ENCODE measurements around the gene NCOR1.

Gene NCOR1

DNA sequence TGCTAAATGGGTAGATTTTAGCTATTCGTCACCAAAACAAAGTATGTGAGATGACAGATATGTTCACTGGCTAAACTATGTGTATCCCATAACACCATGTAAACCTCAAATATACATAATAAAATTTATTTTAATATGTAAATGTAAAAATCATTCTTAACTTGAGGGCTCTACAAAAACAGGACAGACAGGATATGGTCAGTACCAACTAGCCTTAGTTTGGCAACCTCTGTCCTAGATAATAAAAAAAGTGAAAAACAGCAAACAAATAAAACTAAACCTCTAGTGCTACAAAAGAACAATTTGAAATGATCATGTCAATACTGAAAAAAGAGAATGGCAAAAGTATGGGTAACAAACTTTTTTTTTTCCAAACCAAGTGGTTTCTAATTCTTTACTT, 33.8 kb downstream of the NCOR1 start:
- ATAC-seq: no peak

DNA sequence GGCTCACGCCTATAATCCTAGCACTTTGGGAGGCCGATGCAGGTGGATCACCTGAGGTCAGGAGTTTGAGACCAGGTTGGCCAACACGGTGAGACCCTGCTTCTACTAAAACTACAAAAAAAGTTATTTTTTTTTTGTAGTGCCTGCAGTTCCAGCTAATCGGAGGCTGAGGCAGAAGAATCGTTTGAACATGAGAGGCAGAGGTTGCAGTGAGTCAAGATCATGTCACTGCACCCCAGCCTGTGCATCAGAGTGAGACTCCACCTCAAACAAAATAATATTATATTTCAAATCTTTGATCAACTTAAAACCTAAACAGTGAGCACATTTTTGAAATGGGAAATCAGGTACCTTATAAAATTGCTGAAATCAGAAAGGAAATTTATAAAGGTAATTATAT, 36.5 kb downstream of the NCOR1 start:
- no peak for ATAC-seq
- TF ChIP-seq TOX (CRISPR knock-in tag; IDR thresholded peaks at IDR 0.05; ENCODE audit: borderline replicate concordance) (no peak), ZNF70 (CRISPR knock-in tag; IDR thresholded peaks at IDR 0.05) (no peak), ZC3H10 (CRISPR knock-in tag; IDR thresholded peaks at IDR 0.05) (no peak), ESRRG (CRISPR knock-in tag; IDR thresholded peaks at IDR 0.05) (no peak), RARB (CRISPR knock-in tag; IDR thresholded peaks at IDR 0.05) (no peak), PPARA (CRISPR knock-in tag; IDR thresholded peaks at IDR 0.05; ENCODE audit: borderline replicate concordance) (no peak), ZNF8 (CRISPR knock-in tag; IDR thresholded peaks at IDR 0.05) (no peak), BACH2 (CRISPR knock-in tag; IDR thresholded peaks at IDR 0.05; ENCODE audit: borderline replicate concordance) (no peak)
- TF ChIP-seq, protein P1, sequence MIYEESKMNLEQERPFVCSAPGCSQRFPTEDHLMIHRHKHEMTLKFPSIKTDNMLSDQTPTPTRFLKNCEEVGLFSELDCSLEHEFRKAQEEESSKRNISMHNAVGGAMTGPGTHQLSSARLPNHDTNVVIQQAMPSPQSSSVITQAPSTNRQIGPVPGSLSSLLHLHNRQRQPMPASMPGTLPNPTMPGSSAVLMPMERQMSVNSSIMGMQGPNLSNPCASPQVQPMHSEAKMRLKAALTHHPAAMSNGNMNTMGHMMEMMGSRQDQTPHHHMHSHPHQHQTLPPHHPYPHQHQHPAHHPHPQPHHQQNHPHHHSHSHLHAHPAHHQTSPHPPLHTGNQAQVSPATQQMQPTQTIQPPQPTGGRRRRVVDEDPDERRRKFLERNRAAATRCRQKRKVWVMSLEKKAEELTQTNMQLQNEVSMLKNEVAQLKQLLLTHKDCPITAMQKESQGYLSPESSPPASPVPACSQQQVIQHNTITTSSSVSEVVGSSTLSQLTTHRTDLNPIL (CRISPR knock-in tag; IDR thresholded peaks at IDR 0.05; ENCODE audit: low read depth): no peak

More for the DNA sequence above, 33.8 kb downstream of the NCOR1 start:
- TF ChIP-seq SNAI2 (CRISPR knock-in tag; IDR thresholded peaks at IDR 0.05) (no peak), OSR1 (CRISPR knock-in tag; IDR thresholded peaks at IDR 0.05) (no peak), BACH2 (CRISPR knock-in tag; IDR thresholded peaks at IDR 0.05; ENCODE audit: borderline replicate concordance) (no peak), ZNF70 (CRISPR knock-in tag; IDR thresholded peaks at IDR 0.05) (no peak), ZFP30 (CRISPR knock-in tag; IDR thresholded peaks at IDR 0.05) (no peak), ARNTL (CRISPR knock-in tag; IDR thresholded peaks at IDR 0.05; ENCODE audit: borderline replicate concordance, low read depth) (no peak), TOX (CRISPR knock-in tag; IDR thresholded peaks at IDR 0.05; ENCODE audit: borderline replicate concordance) (no peak), ISL1 (CRISPR knock-in tag; IDR thresholded peaks at IDR 0.05) (no peak), ZC3H10 (CRISPR knock-in tag; IDR thresholded peaks at IDR 0.05) (no peak), RARB (CRISPR knock-in tag; IDR thresholded peaks at IDR 0.05) (no peak), CSDC2 (CRISPR knock-in tag; IDR thresholded peaks at IDR 0.05) (no peak), PPARA (CRISPR knock-in tag; IDR thresholded peaks at IDR 0.05; ENCODE audit: borderline replicate concordance) (no peak)
- TF ChIP-seq, protein P2, sequence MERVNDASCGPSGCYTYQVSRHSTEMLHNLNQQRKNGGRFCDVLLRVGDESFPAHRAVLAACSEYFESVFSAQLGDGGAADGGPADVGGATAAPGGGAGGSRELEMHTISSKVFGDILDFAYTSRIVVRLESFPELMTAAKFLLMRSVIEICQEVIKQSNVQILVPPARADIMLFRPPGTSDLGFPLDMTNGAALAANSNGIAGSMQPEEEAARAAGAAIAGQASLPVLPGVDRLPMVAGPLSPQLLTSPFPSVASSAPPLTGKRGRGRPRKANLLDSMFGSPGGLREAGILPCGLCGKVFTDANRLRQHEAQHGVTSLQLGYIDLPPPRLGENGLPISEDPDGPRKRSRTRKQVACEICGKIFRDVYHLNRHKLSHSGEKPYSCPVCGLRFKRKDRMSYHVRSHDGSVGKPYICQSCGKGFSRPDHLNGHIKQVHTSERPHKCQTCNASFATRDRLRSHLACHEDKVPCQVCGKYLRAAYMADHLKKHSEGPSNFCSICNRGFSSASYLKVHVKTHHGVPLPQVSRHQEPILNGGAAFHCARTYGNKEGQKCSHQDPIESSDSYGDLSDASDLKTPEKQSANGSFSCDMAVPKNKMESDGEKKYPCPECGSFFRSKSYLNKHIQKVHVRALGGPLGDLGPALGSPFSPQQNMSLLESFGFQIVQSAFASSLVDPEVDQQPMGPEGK (CRISPR knock-in tag; IDR thresholded peaks at IDR 0.05; ENCODE audit: borderline replicate concordance): no peak
- TF ChIP-seq, protein P3, sequence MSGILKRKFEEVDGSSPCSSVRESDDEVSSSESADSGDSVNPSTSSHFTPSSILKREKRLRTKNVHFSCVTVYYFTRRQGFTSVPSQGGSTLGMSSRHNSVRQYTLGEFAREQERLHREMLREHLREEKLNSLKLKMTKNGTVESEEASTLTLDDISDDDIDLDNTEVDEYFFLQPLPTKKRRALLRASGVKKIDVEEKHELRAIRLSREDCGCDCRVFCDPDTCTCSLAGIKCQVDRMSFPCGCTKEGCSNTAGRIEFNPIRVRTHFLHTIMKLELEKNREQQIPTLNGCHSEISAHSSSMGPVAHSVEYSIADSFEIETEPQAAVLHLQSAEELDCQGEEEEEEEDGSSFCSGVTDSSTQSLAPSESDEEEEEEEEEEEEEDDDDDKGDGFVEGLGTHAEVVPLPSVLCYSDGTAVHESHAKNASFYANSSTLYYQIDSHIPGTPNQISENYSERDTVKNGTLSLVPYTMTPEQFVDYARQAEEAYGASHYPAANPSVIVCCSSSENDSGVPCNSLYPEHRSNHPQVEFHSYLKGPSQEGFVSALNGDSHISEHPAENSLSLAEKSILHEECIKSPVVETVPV (CRISPR knock-in tag; IDR thresholded peaks at IDR 0.05): no peak
- TF ChIP-seq, protein P4, sequence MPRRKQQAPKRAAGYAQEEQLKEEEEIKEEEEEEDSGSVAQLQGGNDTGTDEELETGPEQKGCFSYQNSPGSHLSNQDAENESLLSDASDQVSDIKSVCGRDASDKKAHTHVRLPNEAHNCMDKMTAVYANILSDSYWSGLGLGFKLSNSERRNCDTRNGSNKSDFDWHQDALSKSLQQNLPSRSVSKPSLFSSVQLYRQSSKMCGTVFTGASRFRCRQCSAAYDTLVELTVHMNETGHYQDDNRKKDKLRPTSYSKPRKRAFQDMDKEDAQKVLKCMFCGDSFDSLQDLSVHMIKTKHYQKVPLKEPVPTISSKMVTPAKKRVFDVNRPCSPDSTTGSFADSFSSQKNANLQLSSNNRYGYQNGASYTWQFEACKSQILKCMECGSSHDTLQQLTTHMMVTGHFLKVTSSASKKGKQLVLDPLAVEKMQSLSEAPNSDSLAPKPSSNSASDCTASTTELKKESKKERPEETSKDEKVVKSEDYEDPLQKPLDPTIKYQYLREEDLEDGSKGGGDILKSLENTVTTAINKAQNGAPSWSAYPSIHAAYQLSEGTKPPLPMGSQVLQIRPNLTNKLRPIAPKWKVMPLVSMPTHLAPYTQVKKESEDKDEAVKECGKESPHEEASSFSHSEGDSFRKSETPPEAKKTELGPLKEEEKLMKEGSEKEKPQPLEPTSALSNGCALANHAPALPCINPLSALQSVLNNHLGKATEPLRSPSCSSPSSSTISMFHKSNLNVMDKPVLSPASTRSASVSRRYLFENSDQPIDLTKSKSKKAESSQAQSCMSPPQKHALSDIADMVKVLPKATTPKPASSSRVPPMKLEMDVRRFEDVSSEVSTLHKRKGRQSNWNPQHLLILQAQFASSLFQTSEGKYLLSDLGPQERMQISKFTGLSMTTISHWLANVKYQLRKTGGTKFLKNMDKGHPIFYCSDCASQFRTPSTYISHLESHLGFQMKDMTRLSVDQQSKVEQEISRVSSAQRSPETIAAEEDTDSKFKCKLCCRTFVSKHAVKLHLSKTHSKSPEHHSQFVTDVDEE (CRISPR knock-in tag; IDR thresholded peaks at IDR 0.05): no peak
- TF ChIP-seq, protein P5, sequence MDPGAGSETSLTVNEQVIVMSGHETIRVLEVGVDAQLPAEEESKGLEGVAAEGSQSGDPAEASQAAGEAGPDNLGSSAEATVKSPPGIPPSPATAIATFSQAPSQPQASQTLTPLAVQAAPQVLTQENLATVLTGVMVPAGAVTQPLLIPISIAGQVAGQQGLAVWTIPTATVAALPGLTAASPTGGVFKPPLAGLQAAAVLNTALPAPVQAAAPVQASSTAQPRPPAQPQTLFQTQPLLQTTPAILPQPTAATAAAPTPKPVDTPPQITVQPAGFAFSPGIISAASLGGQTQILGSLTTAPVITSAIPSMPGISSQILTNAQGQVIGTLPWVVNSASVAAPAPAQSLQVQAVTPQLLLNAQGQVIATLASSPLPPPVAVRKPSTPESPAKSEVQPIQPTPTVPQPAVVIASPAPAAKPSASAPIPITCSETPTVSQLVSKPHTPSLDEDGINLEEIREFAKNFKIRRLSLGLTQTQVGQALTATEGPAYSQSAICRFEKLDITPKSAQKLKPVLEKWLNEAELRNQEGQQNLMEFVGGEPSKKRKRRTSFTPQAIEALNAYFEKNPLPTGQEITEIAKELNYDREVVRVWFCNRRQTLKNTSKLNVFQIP (CRISPR knock-in tag; IDR thresholded peaks at IDR 0.05; ENCODE audit: borderline replicate concordance, low read depth): no peak

DNA sequence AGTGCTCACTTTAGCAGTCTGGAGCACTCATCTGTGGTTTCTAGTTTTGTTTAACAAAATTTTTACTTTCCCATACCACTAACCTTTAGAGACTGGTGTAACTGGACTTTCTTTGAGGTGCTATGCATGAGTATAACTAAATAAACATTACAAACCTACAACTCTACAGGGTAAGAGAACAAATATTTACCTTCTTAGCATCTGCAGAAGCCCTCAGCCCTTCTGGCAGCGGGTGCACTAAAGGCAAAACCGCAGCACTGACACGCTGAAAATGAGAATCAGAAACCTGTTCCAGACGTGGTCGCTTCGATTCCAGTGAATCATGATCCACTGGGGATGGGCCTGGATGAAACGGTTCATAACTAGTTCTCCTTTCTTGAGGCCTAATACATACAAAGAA, 43.7 kb downstream of the NCOR1 start:
- ATAC-seq: no peak
- TF ChIP-seq, protein P4 (CRISPR knock-in tag; IDR thresholded peaks at IDR 0.05): no peak
- no peak for TF ChIP-seq ZNF565 (CRISPR knock-in tag; conservative IDR thresholded peaks at IDR 0.05; ENCODE audit: low read depth)
- TF ChIP-seq, protein P2 (CRISPR knock-in tag; IDR thresholded peaks at IDR 0.05; ENCODE audit: borderline replicate concordance): no peak
- TF ChIP-seq ESRRG (CRISPR knock-in tag; IDR thresholded peaks at IDR 0.05): no peak
- no peak for TF ChIP-seq GLIS3 (CRISPR knock-in tag; IDR thresholded peaks at IDR 0.05)
- no peak for TF ChIP-seq TOX (CRISPR knock-in tag; IDR thresholded peaks at IDR 0.05; ENCODE audit: borderline replicate concordance)
- TF ChIP-seq, protein P1 (CRISPR knock-in tag; IDR thresholded peaks at IDR 0.05; ENCODE audit: low read depth): no peak
- TF ChIP-seq BACH2 (CRISPR knock-in tag; IDR thresholded peaks at IDR 0.05; ENCODE audit: borderline replicate concordance): no peak
- no peak for TF ChIP-seq SNAI2 (CRISPR knock-in tag; IDR thresholded peaks at IDR 0.05)
- TF ChIP-seq PPARA (CRISPR knock-in tag; IDR thresholded peaks at IDR 0.05; ENCODE audit: borderline replicate concordance): no peak

Measured in SK-N-SH treated with all-trans-retinoic acid at 6 μM for 48 hours (cell line).